Lung (tissue), 12 donors: Measurements from ENCODE around the gene POU2F1. TPM values are rescaled to one million over a fixed set of nuclear protein-coding genes. Genes with fewer than 3 reads are reported as not detected.
"Not testable (repeated sequence)": the region's sequence is repeated elsewhere in the genome, so short reads cannot be mapped to it uniquely, and the experiment has no call there.

Experiments
- ATAC-seq: fragments of 200-7000 bp; cut with Tn5 transposase; one replicate; pipeline ENCODE4 v1.9.1; 2020; ENCODE audit warnings: moderate number of reproducible peaks; ENCODE audit not compliant: insufficient read depth, low FRiP score
- DNase-seq, 3 donors: peaks; one replicate each; pipeline ENCODE4 v3.0.0-alpha.2; 2013 to 2017
- H3K27ac ChIP-seq, 2 donors: one replicate each; pipeline ENCODE4 v1.5.1; 2013; ENCODE audit warnings: mild to moderate bottlenecking in 2 of 2, moderate library complexity in 2 of 2, control low read depth in 1 of 2, inconsistent platforms in 1 of 2, low read depth in 1 of 2, low read length in 1 of 2
- H3K27me3 ChIP-seq, 3 donors: one replicate each; pipeline ENCODE4 v1.5.1; 2013; ENCODE audit warnings: low read length in 2 of 3; ENCODE audit not compliant: control insufficient read depth in 3 of 3, insufficient read depth in 3 of 3
- H3K36me3 ChIP-seq, 4 donors: one replicate each; pipeline ENCODE4 v1.5.1; 2013; ENCODE audit warnings: low read length in 4 of 4, mild to moderate bottlenecking in 1 of 4, moderate library complexity in 1 of 4; ENCODE audit not compliant: control insufficient read depth in 4 of 4, insufficient read depth in 4 of 4
- H3K4me1 ChIP-seq, 5 donors: one replicate each; pipeline ENCODE4 v1.5.1; 2013; ENCODE audit warnings: low read length in 5 of 5, mild to moderate bottlenecking in 2 of 5, moderate library complexity in 1 of 5; ENCODE audit not compliant: control insufficient read depth in 5 of 5, insufficient read depth in 5 of 5
- H3K4me3 ChIP-seq: one replicate; pipeline ENCODE4 v1.5.1; 2013; ENCODE audit warnings: mild to moderate bottlenecking, control low read depth, moderate library complexity
- H3K9ac ChIP-seq, 2 donors: one replicate each; pipeline ENCODE4 v1.5.1; 2013; ENCODE audit warnings: low read length in 2 of 2, control low read depth in 1 of 2; ENCODE audit not compliant: insufficient read depth in 1 of 2
- H3K9me3 ChIP-seq, 4 donors: one replicate each; pipeline ENCODE4 v1.5.1; 2013; ENCODE audit warnings: low read length in 3 of 4, mild to moderate bottlenecking in 1 of 4, moderate library complexity in 1 of 4; ENCODE audit not compliant: control insufficient read depth in 4 of 4, insufficient read depth in 3 of 4
- WGBS, 2 donors: extraction: QIAGEN DNeasy Blood & Tissue Kit; methylation state at CpG; one replicate each; pipeline ENCODE4 v1.1.7; 2013; 5-methylcytosine and 5-hydroxymethylcytosine counted together
- polyA plus RNA-seq, 2 donors: library from polyadenylated mRNA; stranded (reverse); fragments of 200-250 nt; gene quantifications; one replicate each; pipeline ENCODE4 v1.2.1, GENCODE V29; 2013
- total RNA-seq, 2 donors: library from RNA; depleted of rRNA in 1 of 2; stranded (reverse); fragments of >200 nt in 1 of 2; gene quantifications; one replicate each; pipeline ENCODE4 v1.2.1, GENCODE V29; 2014 to 2021
- TF ChIP-seq, protein P1 (sequence below): IDR thresholded peaks from 2 replicates; pipeline ENCODE4 v1.5.1; 2012; ENCODE audit warnings: mild to moderate bottlenecking; ENCODE audit errors: control extremely low read depth, extremely low read depth
- donor health status: control.
- donor health status: control.
- donor health status: Bipolar disorder and iron deficiency.
- donor health status: healthy.
- donor health status: DM: yes; HTN: yes; CAD: no.

POU2F1 gene
- total and polyA plus RNA-seq, 4 donors, result 2.0 to 34.4 (median 8.7) TPM

DNA sequence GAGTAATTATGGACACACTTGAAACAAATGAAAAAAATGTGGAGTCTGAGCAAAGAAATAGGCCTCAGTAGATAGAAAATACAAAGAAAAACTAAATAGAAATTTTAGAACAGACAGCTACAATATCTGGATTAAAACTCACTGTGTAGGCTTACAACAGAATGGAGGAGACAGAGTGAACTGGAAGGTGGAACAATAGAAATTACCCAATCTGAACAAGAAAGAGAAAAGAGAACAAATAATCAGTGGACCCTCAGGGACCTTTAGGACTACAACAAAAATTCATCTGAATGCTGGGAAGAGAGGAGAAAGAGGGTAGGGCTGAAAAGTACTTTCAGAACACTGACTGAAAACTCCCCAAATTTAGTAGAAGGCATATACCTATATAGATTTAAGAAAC lies 90.0 kb downstream of the POU2F1 start:
- no peaks in the 10 kb centered on the region for H3K9me3 ChIP-seq
- no peak overlapping the region for H3K4me3 ChIP-seq
- ATAC-seq (no peak), DNase-seq (no peak)
- H3K27ac ChIP-seq, result no peak overlapping the region
- H3K27me3 ChIP-seq, result no peaks in the 10 kb centered on the region
- TF ChIP-seq, protein P1, sequence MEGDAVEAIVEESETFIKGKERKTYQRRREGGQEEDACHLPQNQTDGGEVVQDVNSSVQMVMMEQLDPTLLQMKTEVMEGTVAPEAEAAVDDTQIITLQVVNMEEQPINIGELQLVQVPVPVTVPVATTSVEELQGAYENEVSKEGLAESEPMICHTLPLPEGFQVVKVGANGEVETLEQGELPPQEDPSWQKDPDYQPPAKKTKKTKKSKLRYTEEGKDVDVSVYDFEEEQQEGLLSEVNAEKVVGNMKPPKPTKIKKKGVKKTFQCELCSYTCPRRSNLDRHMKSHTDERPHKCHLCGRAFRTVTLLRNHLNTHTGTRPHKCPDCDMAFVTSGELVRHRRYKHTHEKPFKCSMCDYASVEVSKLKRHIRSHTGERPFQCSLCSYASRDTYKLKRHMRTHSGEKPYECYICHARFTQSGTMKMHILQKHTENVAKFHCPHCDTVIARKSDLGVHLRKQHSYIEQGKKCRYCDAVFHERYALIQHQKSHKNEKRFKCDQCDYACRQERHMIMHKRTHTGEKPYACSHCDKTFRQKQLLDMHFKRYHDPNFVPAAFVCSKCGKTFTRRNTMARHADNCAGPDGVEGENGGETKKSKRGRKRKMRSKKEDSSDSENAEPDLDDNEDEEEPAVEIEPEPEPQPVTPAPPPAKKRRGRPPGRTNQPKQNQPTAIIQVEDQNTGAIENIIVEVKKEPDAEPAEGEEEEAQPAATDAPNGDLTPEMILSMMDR, result no peak
- no peak overlapping the region for H3K9ac ChIP-seq
- H3K36me3 ChIP-seq, result peaks cover 0 to under 1% (median 0%) of the 10 kb centered on the region in 4 donors
- peaks cover 0 to 8% (median 0%) of the 10 kb centered on the region in 5 donors for H3K4me1 ChIP-seq

GRCh38 chr1:167312871-167313270 lies 92.2 kb downstream of the POU2F1 start:
- no peak overlapping the region for H3K9ac ChIP-seq
- H3K27me3 ChIP-seq, result no peaks in the 10 kb centered on the region
- TF ChIP-seq, protein P1, result no peak
- no peak for DNase-seq
- peaks cover 0 to 11% (median 2%) of the 10 kb centered on the region in 4 donors for H3K36me3 ChIP-seq
- ATAC-seq, result no peak
- H3K4me1 ChIP-seq, result peaks cover 0 to 8% (median 0%) of the 10 kb centered on the region in 5 donors
- H3K4me3 ChIP-seq, result no peak overlapping the region
- H3K27ac ChIP-seq, result no peak overlapping the region
- 61 to 81% methylated on average over 1 of the region's 1 CpG for WGBS, 2 donors
- H3K9me3 ChIP-seq, result peaks cover 0 to 6% (median 2%) of the 10 kb centered on the region in 4 donors

DNA sequence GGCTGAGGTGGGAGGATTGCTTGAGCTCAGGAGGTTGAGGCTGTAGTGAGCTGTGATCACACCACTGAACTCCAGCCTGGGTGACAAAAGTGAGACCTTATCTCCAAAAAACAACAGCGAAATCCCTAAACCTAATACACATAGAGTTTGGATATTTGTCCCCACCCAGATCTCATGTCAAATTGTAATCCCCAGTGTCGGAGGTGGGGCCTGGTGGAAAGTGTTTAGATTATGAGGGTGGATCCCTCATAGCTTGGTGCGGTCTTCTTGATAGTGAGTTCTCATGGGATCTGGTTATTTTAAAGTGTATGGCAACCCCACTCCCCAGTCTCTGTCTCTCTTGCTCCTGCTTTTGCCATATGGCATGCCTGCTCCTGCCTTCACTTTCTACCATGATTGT lies 94.0 kb downstream of the POU2F1 start:
- no peak for ATAC-seq
- H3K27ac ChIP-seq, result no peak overlapping the region
- peaks cover 0 to 8% (median 0%) of the 10 kb centered on the region in 5 donors for H3K4me1 ChIP-seq
- peaks cover 0 to 7% (median 3%) of the 10 kb centered on the region in 4 donors for H3K9me3 ChIP-seq
- no peaks in the 10 kb centered on the region for H3K27me3 ChIP-seq
- TF ChIP-seq, protein P1, result no peak
- WGBS, 2 donors, result 75 to 100% methylated on average over 3 of the region's 3 CpGs
- no peak overlapping the region for H3K9ac ChIP-seq
- H3K4me3 ChIP-seq, result no peak overlapping the region
- H3K36me3 ChIP-seq, result peaks cover 0 to 11% (median 2%) of the 10 kb centered on the region in 4 donors
- no peak for DNase-seq

DNA sequence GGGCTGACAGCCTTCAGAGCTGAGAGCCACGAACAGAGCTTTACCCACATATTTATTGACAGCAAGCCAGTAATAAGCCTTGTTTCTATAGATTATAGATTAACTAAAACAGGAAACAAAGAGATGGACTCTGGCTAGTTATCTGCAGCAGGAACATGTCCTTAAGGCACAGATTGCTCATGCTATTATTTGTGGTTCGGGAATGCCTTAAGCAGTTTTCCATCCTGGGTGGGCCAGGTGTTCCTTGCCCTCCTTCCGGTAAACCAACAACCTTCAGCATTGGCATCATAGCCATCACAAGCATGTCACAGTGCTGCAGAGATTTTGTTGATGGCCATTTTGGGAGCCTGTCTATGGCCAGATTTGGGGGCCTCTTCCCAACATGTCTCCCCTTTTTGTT lies 96.8 kb downstream of the POU2F1 start:
- Histone ChIP-seq H3K4me3 (no peak overlapping the region), H3K4me1 (no peaks in the 10 kb centered on the region), H3K9me3 (peaks cover under 1 to 14% (median 9%) of the 10 kb centered on the region in 4 donors), H3K27me3 (no peaks in the 10 kb centered on the region), H3K9ac (no peak overlapping the region), H3K27ac (no peak overlapping the region), H3K36me3 (peaks cover 0 to 11% (median 2%) of the 10 kb centered on the region in 4 donors)
- 77 to 99% methylated on average over 3 of the region's 3 CpGs for WGBS, 2 donors
- TF ChIP-seq, protein P1, result no peak
- ATAC-seq (no peak), DNase-seq (no peak)

GRCh38 chr1:167319206-167319605 lies 98.5 kb downstream of the POU2F1 start:
- not testable (repeated sequence) for H3K9ac ChIP-seq, H3K27me3 ChIP-seq, H3K4me3 ChIP-seq, H3K4me1 ChIP-seq, DNase-seq, ATAC-seq, H3K27ac ChIP-seq
- peaks cover 8 to 29% (median 17%) of the 10 kb centered on the region in 4 donors for H3K9me3 ChIP-seq
- H3K36me3 ChIP-seq, result peaks cover 0 to 19% (median 8%) of the 10 kb centered on the region in 4 donors
- 81 to 93% methylated on average over 2 of the region's 2 CpGs for WGBS, 2 donors
